A673 (cell line): ENCODE data around the gene MTFMT. TPM values are rescaled to one million over a fixed set of nuclear protein-coding genes. Genes with fewer than 3 reads are reported as not detected.

Source experiments
- BruUV-seq: library from RNA; stranded (reverse); fragments of 400-500 nt; replicated peaks from 2 replicates; lab custom pipeline; 2021; lab: Mats Ljungman, UMichigan
- CTCF ChIA-PET: fragments of 300-600 bp; sonication (Branson Sonifier 250); formaldehyde crosslinking; loops from one replicate; lab custom pipeline; 2022; ENCODE audit warnings: antibody characterized with exemption; lab: Charles Lee
- POLR2A ChIA-PET: fragments of 300-600 bp; sonication (Branson Sonifier 250); formaldehyde crosslinking; loops from one replicate; lab custom pipeline; 2022; ENCODE audit warnings: antibody characterized with exemption; ENCODE audit not compliant: low non-redundant PET; lab: Charles Lee
- DNase-seq: peaks from one replicate; pipeline ENCODE4 v3.0.0-alpha.2; 2015; ENCODE audit warnings: low spot score
- H3K27ac ChIP-seq: fragments of 200-600 bp; sonication (generic); 2 replicates; pipeline ENCODE4 v1.5.1; 2016; ENCODE audit warnings: mixed run types, low read depth, mild to moderate bottlenecking, mixed read lengths, antibody characterized with exemption, low read length; ENCODE audit not compliant: poor library complexity, severe bottlenecking
- H3K27me3 ChIP-seq: fragments of 200-600 bp; sonication (generic); replicated peaks from 2 replicates; pipeline ENCODE4 v1.6.1; 2017; ENCODE audit warnings: mixed run types, low read depth, mild to moderate bottlenecking, mixed read lengths, antibody characterized with exemption, low read length; ENCODE audit not compliant: insufficient read depth, poor library complexity
- H3K36me3 ChIP-seq: fragments of 200-600 bp; sonication (generic); 2 replicates; pipeline ENCODE4 v1.6.1; 2016; ENCODE audit warnings: mixed run types, mild to moderate bottlenecking, mixed read lengths, antibody characterized with exemption, low read length; ENCODE audit not compliant: insufficient read depth, poor library complexity, severe bottlenecking
- H3K4me1 ChIP-seq: fragments of 200-600 bp; sonication (generic); 2 replicates; pipeline ENCODE4 v1.6.1; 2017; ENCODE audit warnings: mixed run types, mild to moderate bottlenecking, mixed read lengths, antibody characterized with exemption, low read length; ENCODE audit not compliant: insufficient read depth, poor library complexity, severe bottlenecking
- H3K4me3 ChIP-seq: fragments of 200-600 bp; sonication (generic); 2 replicates; pipeline ENCODE4 v1.5.1; 2016; ENCODE audit warnings: low read depth, mixed run types, mild to moderate bottlenecking, mixed read lengths, low read length; ENCODE audit not compliant: poor library complexity, severe bottlenecking
- H3K9me3 ChIP-seq: fragments of 200-600 bp; sonication (generic); 2 replicates; pipeline ENCODE4 v1.6.1; 2016; ENCODE audit warnings: mixed run types, low read depth, mild to moderate bottlenecking, mixed read lengths, antibody characterized with exemption, low read length; ENCODE audit not compliant: poor library complexity, severe bottlenecking
- EZH2 ChIP-seq: fragments of 200-600 bp; sonication (generic); IDR thresholded peaks from 2 replicates; pipeline ENCODE4 v1.6.1; 2017; ENCODE audit warnings: borderline replicate concordance, low read depth, mild to moderate bottlenecking, mixed read lengths, antibody characterized with exemption, low read length; ENCODE audit not compliant: poor library complexity, severe bottlenecking
- intact Hi-C: fragments of 100-400 bp; cut with micrococcal nuclease; formaldehyde crosslinking; loops from one replicate; pipeline ENCODE4 v1.10.0; 2022; ENCODE audit not compliant: unreplicated experiment
- total RNA-seq: library from RNA; stranded (reverse); gene quantifications from 2 replicates; pipeline ENCODE4 v1.2.3, GENCODE V29; 2021
- TF ChIP-seq, protein P1 (sequence below): fragments of 300-800, 200-600 bp; sonication (generic); conservative IDR thresholded peaks from 2 replicates; pipeline ENCODE4 v1.5.1; 2017; ENCODE audit warnings: low read depth, mild to moderate bottlenecking, antibody characterized with exemption, low read length, moderate library complexity, mixed read lengths

The MTFMT gene
- total RNA-seq, 1 experiment from 2014 or later: 26.2 TPM

DNA sequence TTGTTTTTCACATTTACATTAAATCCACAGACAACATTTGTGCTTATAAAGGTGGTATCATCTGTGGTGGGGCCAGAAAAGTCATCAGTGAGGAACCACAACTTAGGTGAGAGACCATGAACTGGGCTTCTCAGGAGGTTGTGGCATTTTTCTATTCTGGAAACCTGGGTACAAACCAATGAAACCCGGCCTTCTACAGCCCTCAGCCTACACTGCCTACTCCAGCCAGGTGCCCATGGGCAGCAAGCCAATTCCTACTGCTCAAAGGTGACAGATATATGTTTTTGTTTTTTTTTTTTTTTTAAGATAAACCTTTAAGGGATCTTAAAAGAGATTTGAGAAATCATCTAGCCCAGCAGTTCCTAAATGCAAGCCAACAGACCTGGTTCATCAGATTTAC, 60.0 kb downstream of the MTFMT start:
- no TSS peak for BruUV-seq
- TF ChIP-seq EZH2: no peak
- TF ChIP-seq, protein P1, sequence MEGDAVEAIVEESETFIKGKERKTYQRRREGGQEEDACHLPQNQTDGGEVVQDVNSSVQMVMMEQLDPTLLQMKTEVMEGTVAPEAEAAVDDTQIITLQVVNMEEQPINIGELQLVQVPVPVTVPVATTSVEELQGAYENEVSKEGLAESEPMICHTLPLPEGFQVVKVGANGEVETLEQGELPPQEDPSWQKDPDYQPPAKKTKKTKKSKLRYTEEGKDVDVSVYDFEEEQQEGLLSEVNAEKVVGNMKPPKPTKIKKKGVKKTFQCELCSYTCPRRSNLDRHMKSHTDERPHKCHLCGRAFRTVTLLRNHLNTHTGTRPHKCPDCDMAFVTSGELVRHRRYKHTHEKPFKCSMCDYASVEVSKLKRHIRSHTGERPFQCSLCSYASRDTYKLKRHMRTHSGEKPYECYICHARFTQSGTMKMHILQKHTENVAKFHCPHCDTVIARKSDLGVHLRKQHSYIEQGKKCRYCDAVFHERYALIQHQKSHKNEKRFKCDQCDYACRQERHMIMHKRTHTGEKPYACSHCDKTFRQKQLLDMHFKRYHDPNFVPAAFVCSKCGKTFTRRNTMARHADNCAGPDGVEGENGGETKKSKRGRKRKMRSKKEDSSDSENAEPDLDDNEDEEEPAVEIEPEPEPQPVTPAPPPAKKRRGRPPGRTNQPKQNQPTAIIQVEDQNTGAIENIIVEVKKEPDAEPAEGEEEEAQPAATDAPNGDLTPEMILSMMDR: no peak
- intact Hi-C loops: no loop called here
- Histone ChIP-seq H3K27me3 (no peaks in the 10 kb centered on the region), H3K27ac (no peak overlapping the region), H3K4me1 (no peaks in the 10 kb centered on the region), H3K36me3 (peaks cover 52% of the 10 kb centered on the region), H3K4me3 (no peak overlapping the region), H3K9me3 (no peaks in the 10 kb centered on the region)
- DNase-seq: no peak
- ChIA-PET CTCF (no interaction called here), POLR2A (interaction anchor here (0.5 kb wide), 1 partner anchor 18 kb away, joined by 3 read pairs; no protein-coding TSS in a partner anchor)

DNA sequence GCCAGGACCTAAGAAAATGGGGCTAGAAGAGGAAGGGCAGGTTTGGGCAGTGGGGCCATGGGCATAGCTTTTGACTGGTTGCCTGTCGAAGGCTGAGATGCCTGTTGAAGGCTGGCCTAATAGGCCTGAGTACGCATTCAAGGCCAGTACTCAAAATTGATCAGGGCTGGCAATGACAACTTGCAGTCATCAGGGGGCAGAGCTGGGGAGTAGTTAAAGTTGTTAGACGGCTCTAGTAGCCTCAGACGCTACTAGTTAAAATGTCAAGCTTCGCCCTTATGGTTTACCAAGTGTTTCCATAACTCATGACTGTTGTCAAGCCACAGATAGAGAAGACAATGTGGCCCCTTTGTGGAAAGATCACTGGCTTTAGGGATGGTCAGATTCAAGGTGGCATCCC, 68.4 kb downstream of the MTFMT start:
- peaks cover 58% of the 10 kb centered on the region for H3K36me3 ChIP-seq
- DNase-seq: no peak
- ChIA-PET POLR2A (no interaction called here), CTCF (no interaction called here)
- no peaks in the 10 kb centered on the region for H3K27me3 ChIP-seq
- H3K27ac ChIP-seq: no peak overlapping the region
- TF ChIP-seq, protein P1: no peak
- no peak for TF ChIP-seq EZH2
- no peaks in the 10 kb centered on the region for H3K4me1 ChIP-seq
- intact Hi-C loops: no loop called here
- no peak overlapping the region for H3K4me3 ChIP-seq
- BruUV-seq: no TSS peak
- H3K9me3 ChIP-seq: no peaks in the 10 kb centered on the region

DNA sequence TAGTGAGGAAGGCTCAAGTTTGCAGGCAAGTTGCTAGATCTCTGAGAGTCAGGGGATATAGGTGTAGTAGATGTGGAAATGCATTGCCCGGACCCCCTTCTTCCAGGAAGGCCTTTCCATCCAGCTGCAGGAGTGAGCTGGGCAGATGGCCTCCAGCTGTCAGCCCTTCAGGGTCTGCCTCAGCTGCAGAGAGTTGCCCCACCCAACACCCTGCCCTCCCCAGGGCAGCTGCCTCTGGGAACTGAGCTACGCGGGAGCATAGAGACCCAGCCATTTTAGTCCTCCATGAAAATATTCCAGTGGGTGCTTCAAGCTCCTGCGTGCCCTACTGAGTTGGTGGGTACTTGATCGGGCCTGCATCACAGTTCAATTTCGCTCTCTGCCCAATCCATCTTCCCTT, 69.3 kb downstream of the MTFMT start:
- Histone ChIP-seq H3K27ac (no peak overlapping the region), H3K9me3 (no peaks in the 10 kb centered on the region), H3K4me1 (no peaks in the 10 kb centered on the region), H3K27me3 (no peaks in the 10 kb centered on the region), H3K36me3 (peaks cover 62% of the 10 kb centered on the region), H3K4me3 (no peak overlapping the region)
- intact Hi-C loops: no loop called here
- no TSS peak for BruUV-seq
- CTCF ChIA-PET: no interaction called here
- TF ChIP-seq, protein P1: no peak
- no peak for TF ChIP-seq EZH2
- no peak for DNase-seq
- POLR2A ChIA-PET: no interaction called here
